NCI-H128 (cell line): ENCODE results near the gene ZAP70.
"Not testable (repeated sequence)": the region's sequence is repeated elsewhere in the genome, so short reads cannot be mapped to it uniquely, and the experiment has no call there.

Experiments used
- DNase-seq: peaks from one replicate; lab custom pipeline; 2025; ENCODE audit not compliant: unreplicated experiment; lab: John Stamatoyannopoulos, UW

Gene ZAP70

DNA sequence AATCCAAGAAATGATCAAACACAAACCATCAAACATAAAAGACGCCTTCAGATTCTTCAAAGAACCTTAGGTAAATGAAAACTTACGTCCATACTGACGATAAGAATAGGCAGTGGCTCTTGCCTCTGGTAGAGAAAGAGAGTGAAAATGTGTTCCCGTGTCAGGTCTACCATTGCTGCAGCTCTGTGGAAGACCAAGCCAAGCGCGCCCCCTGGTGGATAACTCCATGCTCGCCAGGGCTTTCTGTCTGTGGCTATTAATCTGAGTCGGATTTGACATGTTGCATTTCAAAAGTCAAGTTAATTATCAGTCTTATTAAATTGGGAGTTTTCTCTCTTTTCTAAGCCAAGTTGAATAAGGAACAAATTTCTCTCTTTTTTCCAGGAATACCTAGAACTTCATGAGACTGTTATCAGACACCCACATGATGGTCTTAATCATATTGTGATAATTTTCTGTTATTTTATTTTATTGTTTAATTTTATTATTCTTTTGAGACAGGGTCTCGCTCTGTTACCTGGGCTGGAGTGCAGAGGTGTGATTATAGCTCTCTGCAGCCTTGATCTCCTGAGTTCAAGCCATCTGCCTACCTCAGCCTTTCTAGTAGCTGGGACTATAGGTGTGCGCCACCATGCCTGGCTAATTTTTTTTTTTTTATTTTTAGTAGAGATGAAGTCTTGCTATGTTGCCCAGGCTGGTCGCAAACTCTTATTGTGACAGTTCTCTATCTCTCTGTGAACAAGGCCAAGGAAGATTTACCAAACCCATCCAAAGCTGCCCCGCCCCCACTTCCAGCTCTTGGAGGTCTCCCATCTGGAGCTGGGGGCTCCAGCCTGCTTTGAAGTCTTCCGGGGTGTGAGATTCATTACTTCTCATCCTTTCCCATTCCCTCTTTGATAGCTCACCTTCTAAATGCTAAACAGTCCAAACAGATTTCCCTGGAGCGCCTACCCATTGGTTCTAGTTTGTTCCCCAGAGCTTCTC lies 15.8 kb upstream of the ZAP70 start:
- peak; percentile 73 for DNase-seq

- no peak for DNase-seq
Measured at GRCh38 chr2:97698530-97698929, 14.8 kb upstream of the ZAP70 start.

DNA sequence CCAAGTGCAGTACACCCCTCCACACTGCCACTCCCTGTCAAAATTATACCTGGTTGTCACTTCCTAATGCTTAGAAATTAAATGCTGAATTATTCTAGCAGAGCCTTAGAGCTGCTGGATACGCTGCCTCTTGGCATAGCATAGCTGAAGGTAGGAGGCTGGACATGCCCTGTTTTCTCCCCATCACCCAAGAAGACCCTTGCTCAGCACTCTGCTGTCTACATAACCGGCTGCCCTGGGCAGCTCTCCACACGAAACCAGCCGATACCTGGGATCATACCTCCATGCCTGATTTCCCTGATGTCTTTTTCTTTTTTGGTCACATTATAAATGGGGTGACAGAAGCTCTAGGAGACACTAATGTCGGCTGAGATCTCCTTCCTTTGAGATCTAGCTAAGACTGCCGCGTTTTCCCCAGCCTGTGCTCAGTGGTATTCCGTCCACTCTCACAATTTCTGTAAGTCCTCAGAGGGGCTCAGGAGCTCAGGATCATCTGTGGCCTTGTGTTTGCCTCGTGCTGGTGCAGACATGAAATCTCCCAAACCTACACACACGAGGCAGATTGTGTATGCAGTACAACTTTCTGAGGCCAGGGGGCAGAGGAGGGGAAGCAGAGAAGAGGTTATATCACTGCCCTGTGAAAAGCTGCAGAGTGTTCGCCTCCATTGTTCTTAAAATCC lies 13.5 kb upstream of the ZAP70 start:
- DNase-seq, result peak; percentile 50

- no peak for DNase-seq
Measured at GRCh38 chr2:97701186-97701585, 12.2 kb upstream of the ZAP70 start.

- no peak for DNase-seq
Measured at GRCh38 chr2:97701851-97702465, 11.4 kb upstream of the ZAP70 start.

GRCh38 chr2:97702731-97703470 lies 10.5 kb upstream of the ZAP70 start:
- no peak for DNase-seq

- no peak for DNase-seq
Measured at GRCh38 chr2:97703741-97704140, 9.6 kb upstream of the ZAP70 start.

DNA sequence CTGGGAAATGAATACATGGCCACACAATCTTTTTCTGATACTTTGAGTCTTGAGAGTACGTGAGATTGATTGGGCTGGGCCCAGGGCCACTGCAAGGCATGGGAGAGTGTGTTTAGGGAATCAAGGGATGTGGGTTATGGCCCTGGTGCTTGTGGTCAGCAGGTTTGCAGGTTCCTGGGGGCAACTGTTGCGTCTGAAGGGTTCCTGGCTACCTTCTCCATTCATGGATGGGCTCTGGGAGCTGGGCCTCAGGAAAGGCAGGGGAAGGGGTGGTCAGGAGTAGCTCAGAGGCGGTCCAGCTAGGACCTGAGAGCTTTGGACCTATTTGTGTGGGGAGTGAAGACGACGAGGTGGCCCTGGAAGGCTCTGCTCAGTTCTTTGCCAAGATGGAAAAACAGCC lies 8.4 kb upstream of the ZAP70 start:
- DNase-seq, result no peak

DNA sequence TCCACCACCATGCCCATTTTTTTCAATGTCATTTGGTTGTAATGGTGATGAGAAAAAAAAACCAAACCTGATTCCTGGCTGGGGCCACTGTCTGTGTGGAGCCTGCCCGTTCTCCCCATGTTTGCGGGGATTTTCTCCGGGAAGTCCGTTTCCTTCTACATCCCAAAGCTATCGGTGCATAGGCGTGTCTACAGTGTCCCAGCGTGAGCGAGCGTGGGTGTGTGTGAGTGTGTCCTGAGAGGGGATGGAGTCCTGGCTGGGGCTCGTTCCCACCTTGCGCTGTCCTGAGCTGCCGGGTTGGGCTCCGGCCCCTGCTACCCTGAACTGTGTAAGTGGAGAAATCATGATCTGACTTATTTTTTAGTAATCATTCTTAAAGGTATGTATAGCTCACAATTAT lies 7.3 kb upstream of the ZAP70 start:
- DNase-seq, result no peak

DNA sequence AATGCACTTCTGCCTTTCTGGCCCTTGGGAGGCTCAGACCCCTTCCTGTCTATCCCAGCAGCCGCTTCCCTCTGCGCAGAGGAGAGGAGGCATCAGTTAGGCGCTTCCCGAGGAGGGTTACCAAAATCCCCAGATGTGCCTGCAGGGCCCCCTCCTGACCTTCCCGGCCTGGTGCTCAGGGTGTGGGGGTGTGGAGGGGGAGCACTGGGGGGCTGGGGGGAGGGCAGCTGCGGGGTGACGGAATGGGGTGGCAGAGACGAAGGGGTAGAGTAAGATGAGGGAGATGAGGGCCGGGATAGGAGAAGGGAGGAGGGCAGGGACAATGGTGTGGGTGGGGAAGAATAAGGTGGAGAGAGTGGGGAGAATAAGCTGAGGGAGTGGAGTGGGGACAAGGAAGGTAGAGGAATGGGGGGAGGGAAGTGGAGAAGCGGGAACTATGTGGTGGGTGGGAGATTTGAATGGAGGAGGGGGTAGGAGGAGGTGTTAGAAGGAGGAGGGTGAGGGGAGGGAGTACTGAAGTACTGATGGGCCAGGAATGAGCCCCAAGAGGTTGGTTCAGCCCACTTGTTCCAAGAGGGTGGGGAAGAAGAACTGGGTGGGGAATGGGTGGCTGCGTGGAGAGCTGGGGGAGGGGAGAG lies 6.5 kb upstream of the ZAP70 start:
- DNase-seq, result no peak

- DNase-seq, result no peak
Measured at GRCh38 chr2:97707362-97708047, 5.9 kb upstream of the ZAP70 start.

- DNase-seq, result no peak
Measured at GRCh38 chr2:97708048-97708380, 5.4 kb upstream of the ZAP70 start.

- DNase-seq, result no peak
Measured at GRCh38 chr2:97708608-97709007, 4.8 kb upstream of the ZAP70 start.

DNA sequence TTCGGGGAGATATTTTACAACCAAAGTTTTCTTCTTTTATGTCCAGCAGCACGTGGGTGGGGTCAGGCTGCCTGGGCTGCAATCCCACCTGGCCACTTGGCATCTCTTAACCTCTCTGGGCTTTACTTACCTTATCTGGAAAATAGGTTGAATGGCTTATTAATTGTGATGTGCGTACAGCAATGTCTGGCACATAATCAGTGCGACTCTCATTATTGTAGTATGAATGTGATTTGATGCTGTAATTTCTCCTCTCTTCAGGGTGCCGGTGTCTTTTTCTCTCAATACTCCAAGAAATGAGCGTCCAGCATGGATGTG lies 2.0 kb upstream of the ZAP70 start:
- no peak for DNase-seq

DNA sequence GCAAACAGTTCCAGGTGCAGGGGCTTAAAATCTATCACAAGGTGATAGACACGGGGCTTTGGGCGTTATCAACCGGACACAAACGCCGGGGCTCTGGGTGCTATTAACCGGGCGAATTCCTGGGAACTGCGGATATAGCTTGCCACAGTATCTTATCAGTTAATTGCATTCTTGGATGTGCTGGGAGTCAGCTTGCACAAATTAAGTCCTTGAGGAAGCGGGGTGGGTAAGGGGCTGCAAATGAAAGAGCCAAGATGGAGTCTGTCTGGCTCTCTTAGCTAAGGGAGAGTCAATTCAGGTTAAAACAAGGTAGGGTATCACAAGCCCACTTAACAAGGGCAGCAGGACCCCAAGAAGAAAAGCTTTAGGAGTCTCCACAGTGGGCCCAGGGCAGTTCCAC lies 1.2 kb upstream of the ZAP70 start:
- not testable (repeated sequence) for DNase-seq

DNA sequence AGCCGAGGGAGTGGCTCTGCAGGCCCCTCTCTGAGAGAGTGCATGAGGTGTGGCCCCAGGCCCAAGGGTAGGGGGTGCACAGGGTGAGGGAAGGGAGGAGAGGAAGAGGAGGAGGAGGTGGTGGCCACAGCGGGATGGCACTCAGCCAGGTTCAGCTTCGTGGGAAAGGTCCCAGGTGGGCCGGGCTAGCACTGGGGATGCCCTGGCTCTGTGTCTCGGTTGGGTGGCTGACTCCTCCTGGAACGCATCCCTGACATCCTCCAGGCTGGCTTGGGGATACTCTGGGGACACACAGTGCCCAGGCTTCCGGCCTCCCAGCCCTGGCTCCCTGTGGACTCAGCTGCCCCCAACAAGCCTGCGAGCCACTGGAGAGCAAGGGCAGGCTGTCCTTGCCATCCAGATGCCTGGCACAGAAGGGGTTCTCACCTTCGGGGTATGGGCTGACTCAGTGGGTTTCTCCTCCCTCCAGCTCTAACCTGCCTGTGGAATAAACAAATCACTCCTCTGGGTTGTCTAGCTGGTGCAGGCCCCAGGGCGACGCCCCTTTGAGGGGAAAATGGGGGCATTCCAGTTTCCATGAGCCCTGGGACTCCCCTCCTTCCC lies 582 bp upstream of the ZAP70 start:
- no peak for DNase-seq

DNA sequence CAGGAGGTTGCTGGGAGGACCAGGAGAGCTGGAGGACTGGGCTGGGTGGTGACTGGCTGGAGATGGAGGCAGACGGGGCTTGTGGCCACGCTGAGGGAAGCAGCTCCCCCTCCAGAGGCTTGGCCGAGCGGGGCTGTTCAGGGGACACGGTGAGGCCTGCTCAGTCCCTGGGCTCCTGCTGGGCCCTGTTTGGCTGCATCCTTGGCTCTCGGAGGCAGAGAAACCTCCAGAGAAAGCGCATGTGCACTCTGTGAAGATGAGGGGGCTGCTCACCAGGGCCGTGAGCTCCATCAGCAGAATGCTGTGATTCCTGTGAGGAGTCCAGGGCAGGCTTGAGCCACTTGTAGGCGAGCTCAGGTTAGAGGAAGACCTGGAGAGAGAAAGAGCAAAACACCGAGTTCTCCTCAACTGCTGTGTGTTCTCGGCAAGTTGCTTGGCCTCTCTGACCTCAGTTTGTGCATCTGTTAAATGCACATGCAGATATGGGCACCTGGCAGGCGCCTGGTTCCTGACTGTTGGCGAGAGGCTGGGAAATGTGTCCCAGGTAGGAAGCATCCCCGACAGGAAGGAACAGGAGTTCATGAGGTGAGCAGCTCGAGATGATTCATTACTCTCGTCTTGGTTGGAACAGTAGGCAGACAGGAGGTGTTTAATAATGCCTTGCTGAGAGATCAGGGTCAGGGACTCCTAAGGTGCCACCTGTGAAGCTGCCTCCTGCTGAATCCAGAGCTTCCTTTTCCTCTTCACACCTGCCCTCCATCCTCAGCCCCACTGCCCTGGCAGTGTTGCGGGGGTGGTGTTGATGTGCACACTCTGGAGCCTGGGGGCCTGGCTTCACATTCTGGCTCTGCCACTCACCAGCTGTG lies 941 bp downstream of the ZAP70 start:
- DNase-seq, result no peak

- no peak for DNase-seq
Measured at GRCh38 chr2:97714950-97715652, 1.7 kb downstream of the ZAP70 start.
